IMR-90 (cell line): Measurements from ENCODE around the gene FUT8.

ENCODE experiments used
- BHLHE40 ChIP-seq: fragments of 150-350 bp; IDR thresholded peaks from 2 replicates; pipeline ENCODE4 v1.6.1; 2016; ENCODE audit warnings: mild to moderate bottlenecking, low read depth, low read length
- NFE2L2 ChIP-seq: fragments of 150-350 bp; IDR thresholded peaks from 2 replicates; pipeline ENCODE4 v1.6.1; 2016; ENCODE audit warnings: low read depth, mild to moderate bottlenecking, low read length
- POLR2A ChIP-seq: IDR thresholded peaks from 2 replicates; pipeline ENCODE4 v1.6.1; 2012; ENCODE audit warnings: mild to moderate bottlenecking, low read depth, low read length
- TF ChIP-seq, protein P1 (sequence below): conservative IDR thresholded peaks from 2 replicates; pipeline ENCODE4 v1.5.1; 2012; ENCODE audit warnings: mild to moderate bottlenecking, low read depth, low read length, improper control_type of control experiment
- TF ChIP-seq, protein P2 (sequence below): fragments of 150-350 bp; IDR thresholded peaks from 2 replicates; pipeline ENCODE4 v1.6.1; 2016; ENCODE audit warnings: low read depth, mild to moderate bottlenecking, low read length, moderate library complexity, borderline replicate concordance

DNA sequence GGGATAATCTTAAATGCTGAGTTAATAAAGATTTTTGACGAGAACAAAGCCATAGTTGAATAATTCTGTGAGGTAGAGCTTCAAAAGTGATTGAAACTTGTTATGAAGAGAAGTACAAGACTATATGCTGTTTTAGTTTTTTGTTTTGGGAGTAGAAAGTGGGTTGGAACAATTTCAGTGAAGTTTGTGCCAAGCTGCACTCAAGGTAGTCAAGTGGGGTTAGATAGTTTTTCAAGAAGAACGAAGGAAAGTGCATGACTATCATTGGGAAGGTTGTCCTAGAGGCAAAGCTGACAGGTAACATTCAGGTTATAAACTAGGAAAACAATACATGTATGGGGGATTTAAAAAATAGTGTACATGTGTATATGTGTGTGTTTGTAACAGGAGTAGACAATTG, 16.2 kb downstream of the FUT8 start:
- no peak for TF ChIP-seq BHLHE40
- TF ChIP-seq POLR2A = no peak
- TF ChIP-seq, protein P1, sequence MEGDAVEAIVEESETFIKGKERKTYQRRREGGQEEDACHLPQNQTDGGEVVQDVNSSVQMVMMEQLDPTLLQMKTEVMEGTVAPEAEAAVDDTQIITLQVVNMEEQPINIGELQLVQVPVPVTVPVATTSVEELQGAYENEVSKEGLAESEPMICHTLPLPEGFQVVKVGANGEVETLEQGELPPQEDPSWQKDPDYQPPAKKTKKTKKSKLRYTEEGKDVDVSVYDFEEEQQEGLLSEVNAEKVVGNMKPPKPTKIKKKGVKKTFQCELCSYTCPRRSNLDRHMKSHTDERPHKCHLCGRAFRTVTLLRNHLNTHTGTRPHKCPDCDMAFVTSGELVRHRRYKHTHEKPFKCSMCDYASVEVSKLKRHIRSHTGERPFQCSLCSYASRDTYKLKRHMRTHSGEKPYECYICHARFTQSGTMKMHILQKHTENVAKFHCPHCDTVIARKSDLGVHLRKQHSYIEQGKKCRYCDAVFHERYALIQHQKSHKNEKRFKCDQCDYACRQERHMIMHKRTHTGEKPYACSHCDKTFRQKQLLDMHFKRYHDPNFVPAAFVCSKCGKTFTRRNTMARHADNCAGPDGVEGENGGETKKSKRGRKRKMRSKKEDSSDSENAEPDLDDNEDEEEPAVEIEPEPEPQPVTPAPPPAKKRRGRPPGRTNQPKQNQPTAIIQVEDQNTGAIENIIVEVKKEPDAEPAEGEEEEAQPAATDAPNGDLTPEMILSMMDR = no peak
- TF ChIP-seq NFE2L2 = no peak
- TF ChIP-seq, protein P2, sequence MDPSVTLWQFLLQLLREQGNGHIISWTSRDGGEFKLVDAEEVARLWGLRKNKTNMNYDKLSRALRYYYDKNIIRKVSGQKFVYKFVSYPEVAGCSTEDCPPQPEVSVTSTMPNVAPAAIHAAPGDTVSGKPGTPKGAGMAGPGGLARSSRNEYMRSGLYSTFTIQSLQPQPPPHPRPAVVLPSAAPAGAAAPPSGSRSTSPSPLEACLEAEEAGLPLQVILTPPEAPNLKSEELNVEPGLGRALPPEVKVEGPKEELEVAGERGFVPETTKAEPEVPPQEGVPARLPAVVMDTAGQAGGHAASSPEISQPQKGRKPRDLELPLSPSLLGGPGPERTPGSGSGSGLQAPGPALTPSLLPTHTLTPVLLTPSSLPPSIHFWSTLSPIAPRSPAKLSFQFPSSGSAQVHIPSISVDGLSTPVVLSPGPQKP = no peak
